Esophagus squamous epithelium (tissue), 5 donors: ENCODE results near the gene APOL4. TPM values are rescaled to one million over a fixed set of nuclear protein-coding genes. Genes with fewer than 3 reads are reported as not detected.

ENCODE experiments used
- DNase-seq: peaks from one replicate; lab custom pipeline; 2025; lab: John Stamatoyannopoulos, UW
- H3K27ac ChIP-seq, 4 donors: fragments of 200-600 bp; sonication (generic); one replicate each; pipeline ENCODE4 v1.5.1; 2016 to 2019; ENCODE audit warnings: mild to moderate bottlenecking in 1 of 4
- H3K27me3 ChIP-seq, 4 donors: fragments of 200-600 bp; sonication (generic); 1 replicate in 3 of 4; 2 replicates in 1 of 4; pipeline versions ENCODE4 v1.5.1 to v1.6.0; 2017 to 2021; ENCODE audit warnings: antibody characterized with exemption in 1 of 4
- H3K36me3 ChIP-seq, 3 donors: fragments of 200-600 bp; sonication (generic); one replicate each; pipeline ENCODE4 v1.5.1; 2016 to 2019
- H3K4me1 ChIP-seq, 3 donors: fragments of 200-600 bp; sonication (generic); one replicate each; pipeline ENCODE4 v1.5.1; 2017 to 2019
- H3K4me3 ChIP-seq, 4 donors: fragments of 200-600 bp; sonication (generic); 1 replicate in 3 of 4; 2 replicates in 1 of 4; pipeline ENCODE4 v1.5.1; 2016 to 2019; ENCODE audit warnings: mild to moderate bottlenecking in 2 of 4, moderate library complexity in 1 of 4
- H3K9me3 ChIP-seq, 3 donors: fragments of 200-600 bp; sonication (generic); one replicate each; pipeline ENCODE4 v1.5.1; 2016 to 2019
- CTCF ChIP-seq, 6 experiments: fragments of 450-650 bp in 4 of 6; fragments of 200-600 bp in 2 of 6; sonication (generic) in 2 of 6; IDR thresholded peaks; one replicate each; pipeline ENCODE4 v1.5.1; 2016 to 2019; ENCODE audit warnings: antibody characterized with exemption in 6 of 6, mild to moderate bottlenecking in 4 of 6, moderate library complexity in 4 of 6
- POLR2A ChIP-seq, 4 donors: fragments of 450-650 bp; IDR thresholded peaks; one replicate each; pipeline ENCODE4 v1.6.1; 2017; ENCODE audit warnings: antibody characterized with exemption in 4 of 4, mild to moderate bottlenecking in 4 of 4, moderate library complexity in 3 of 4
- whole genome bisulfite sequencing, 2 donors: methylation state at CpG; one replicate each; pipeline ENCODE4 v1.1.5; 2018; 5-methylcytosine and 5-hydroxymethylcytosine counted together
- intact Hi-C: fragments of 100-400 bp; cut with DNase I; formaldehyde crosslinking; loops from one replicate; pipeline ENCODE4 v1.15.0; 2022
- total RNA-seq, 4 donors: library from RNA; depleted of rRNA; stranded (reverse); fragments of >200 nt; gene quantifications; one replicate each; pipeline ENCODE4 v1.1.0, GENCODE V29; 2016
- donor health status: DM: yes; HTN: yes; CAD: no.

Gene APOL4
- total RNA-seq, 4 donors from 2014 or later, result 0.45 to 10.3 (median 2.1) TPM

GRCh38 chr22:36239150-36239400 is 37.5 kb upstream of the APOL4 start:
- H3K27me3 ChIP-seq, result no peaks in the 10 kb centered on the region
- intact Hi-C loops, result no loop called here
- H3K27ac ChIP-seq, result peak overlapping the region; percentile 87 to 95 (median 90)
- TF ChIP-seq CTCF (IDR thresholded peaks at IDR 0.05), result no peak
- TF ChIP-seq POLR2A (IDR thresholded peaks at IDR 0.05), result no peak
- no peak for DNase-seq
- peak overlapping the region; percentile 48 to 79 (median 60) for H3K4me3 ChIP-seq
- no peaks in the 10 kb centered on the region for H3K9me3 ChIP-seq
- H3K4me1 ChIP-seq, result peaks cover 27 to 60% (median 39%) of the 10 kb centered on the region in 3 donors
- WGBS, 2 donors, result 0% methylated on average over 4 of the region's 4 CpGs
- H3K36me3 ChIP-seq, result peaks cover 0 to 24% (median 0%) of the 10 kb centered on the region in 3 donors

GRCh38 chr22:36238373-36239149 is 37.0 kb upstream of the APOL4 start:
- TF ChIP-seq POLR2A (IDR thresholded peaks at IDR 0.05), result no peak
- peak overlapping the region; percentile 87 to 95 (median 90) for H3K27ac ChIP-seq
- 0 to 4% methylated on average over 3 to 5 of the region's 5 CpGs for WGBS, 2 donors
- intact Hi-C loops, result no loop called here
- H3K9me3 ChIP-seq, result no peaks in the 10 kb centered on the region
- no peaks in the 10 kb centered on the region for H3K27me3 ChIP-seq
- peaks cover 27 to 55% (median 37%) of the 10 kb centered on the region in 3 donors for H3K4me1 ChIP-seq
- peaks cover 0 to 29% (median 0%) of the 10 kb centered on the region in 3 donors for H3K36me3 ChIP-seq
- DNase-seq, result no peak
- H3K4me3 ChIP-seq, result peak overlapping the region; percentile 48 to 79 (median 60)

GRCh38 chr22:36237462-36238372 is 36.1 kb upstream of the APOL4 start:
- Histone ChIP-seq H3K4me3 (peak overlapping the region; percentile 4 to 79 (median 60)), H3K9me3 (no peaks in the 10 kb centered on the region), H3K36me3 (peaks cover 1 to 38% (median 7%) of the 10 kb centered on the region in 3 donors), H3K4me1 (peaks cover 27 to 54% (median 37%) of the 10 kb centered on the region in 3 donors), H3K27me3 (no peaks in the 10 kb centered on the region), H3K27ac (peak overlapping the region; percentile 87 to 95 (median 90))
- intact Hi-C loops, result no loop called here
- no peak for DNase-seq
- WGBS, 2 donors, result 63 to 67% methylated on average over 10 to 12 of the region's 12 CpGs
- TF ChIP-seq POLR2A (IDR thresholded peaks at IDR 0.05), result no peak

GRCh38 chr22:36236388-36237319 is 35.0 kb upstream of the APOL4 start:
- Histone ChIP-seq H3K27ac (peak overlapping the region; percentile 87 to 95 (median 90)), H3K9me3 (no peaks in the 10 kb centered on the region), H3K4me1 (peaks cover 27 to 54% (median 37%) of the 10 kb centered on the region in 3 donors), H3K27me3 (no peaks in the 10 kb centered on the region), H3K4me3 (peak overlapping the region in 2 of 4 donors; percentile 51 to 79), H3K36me3 (peaks cover 8 to 48% (median 10%) of the 10 kb centered on the region in 3 donors)
- intact Hi-C loops, result no loop called here
- TF ChIP-seq POLR2A (IDR thresholded peaks at IDR 0.05), result peak in 1 of 4 donors; percentile 13
- TF ChIP-seq CTCF (IDR thresholded peaks at IDR 0.05), result no peak
- WGBS, 2 donors, result 55 to 66% methylated on average over 8 to 10 of the region's 14 CpGs
- no peak for DNase-seq

GRCh38 chr22:36235585-36235984 is 34.0 kb upstream of the APOL4 start:
- Histone ChIP-seq H3K36me3 (peaks cover 10 to 59% (median 10%) of the 10 kb centered on the region in 3 donors), H3K27ac (no peak overlapping the region), H3K9me3 (no peaks in the 10 kb centered on the region), H3K4me1 (peaks cover 27 to 54% (median 37%) of the 10 kb centered on the region in 3 donors), H3K4me3 (peak overlapping the region in 1 of 4 donors; percentile 79), H3K27me3 (no peaks in the 10 kb centered on the region)
- no peak for TF ChIP-seq POLR2A (IDR thresholded peaks at IDR 0.05)
- TF ChIP-seq CTCF (IDR thresholded peaks at IDR 0.05), result no peak
- intact Hi-C loops, result no loop called here
- WGBS, 2 donors, result 74 to 81% methylated on average over 3 of the region's 3 CpGs
- DNase-seq, result no peak
